ENCODE data around the gene C11orf68.

C11orf68 gene

DNA sequence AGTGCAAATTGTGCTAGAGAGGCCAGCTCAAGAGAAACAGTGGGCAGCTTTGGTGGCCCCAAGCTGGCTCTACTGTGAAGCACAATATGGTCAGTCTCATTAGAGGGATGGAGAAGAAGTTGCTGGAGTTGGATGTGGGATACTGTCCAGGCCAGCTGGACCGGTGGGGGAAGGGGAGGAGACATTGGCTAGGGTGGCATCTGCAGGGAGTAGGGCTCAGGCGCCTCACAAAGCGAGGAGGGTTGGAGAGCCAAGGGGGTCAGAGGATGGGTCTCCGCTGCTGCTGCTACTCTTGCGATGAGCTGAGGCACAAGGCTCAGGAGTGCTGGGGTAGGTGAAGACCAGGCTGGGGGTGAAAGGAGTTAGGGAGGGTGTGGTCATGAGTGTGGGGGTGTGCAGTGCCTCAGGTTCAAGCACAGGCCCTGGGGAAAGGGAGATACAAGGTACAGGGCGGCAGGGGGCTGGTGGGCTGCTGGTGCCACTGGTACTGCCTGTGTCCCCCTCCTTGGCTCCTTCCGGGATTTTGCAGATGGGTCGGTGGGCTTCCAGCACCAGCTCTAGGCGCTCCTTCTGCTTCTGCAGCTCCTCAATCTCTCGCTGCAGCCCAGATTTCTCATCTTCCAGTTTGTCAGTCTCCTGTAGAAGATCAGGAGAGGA, 26.1 kb downstream of the C11orf68 start:
- no peak for TF ChIP-seq FOXP2 (optimal IDR thresholded peaks at IDR 0.05; ENCODE audit: borderline replicate concordance, extremely low read depth, extremely low read length, insufficient read depth)
- TF ChIP-seq POLR2AphosphoS5 (IDR thresholded peaks at IDR 0.05; ENCODE audit: low read depth, low read length): no peak
- TF ChIP-seq, protein P1, sequence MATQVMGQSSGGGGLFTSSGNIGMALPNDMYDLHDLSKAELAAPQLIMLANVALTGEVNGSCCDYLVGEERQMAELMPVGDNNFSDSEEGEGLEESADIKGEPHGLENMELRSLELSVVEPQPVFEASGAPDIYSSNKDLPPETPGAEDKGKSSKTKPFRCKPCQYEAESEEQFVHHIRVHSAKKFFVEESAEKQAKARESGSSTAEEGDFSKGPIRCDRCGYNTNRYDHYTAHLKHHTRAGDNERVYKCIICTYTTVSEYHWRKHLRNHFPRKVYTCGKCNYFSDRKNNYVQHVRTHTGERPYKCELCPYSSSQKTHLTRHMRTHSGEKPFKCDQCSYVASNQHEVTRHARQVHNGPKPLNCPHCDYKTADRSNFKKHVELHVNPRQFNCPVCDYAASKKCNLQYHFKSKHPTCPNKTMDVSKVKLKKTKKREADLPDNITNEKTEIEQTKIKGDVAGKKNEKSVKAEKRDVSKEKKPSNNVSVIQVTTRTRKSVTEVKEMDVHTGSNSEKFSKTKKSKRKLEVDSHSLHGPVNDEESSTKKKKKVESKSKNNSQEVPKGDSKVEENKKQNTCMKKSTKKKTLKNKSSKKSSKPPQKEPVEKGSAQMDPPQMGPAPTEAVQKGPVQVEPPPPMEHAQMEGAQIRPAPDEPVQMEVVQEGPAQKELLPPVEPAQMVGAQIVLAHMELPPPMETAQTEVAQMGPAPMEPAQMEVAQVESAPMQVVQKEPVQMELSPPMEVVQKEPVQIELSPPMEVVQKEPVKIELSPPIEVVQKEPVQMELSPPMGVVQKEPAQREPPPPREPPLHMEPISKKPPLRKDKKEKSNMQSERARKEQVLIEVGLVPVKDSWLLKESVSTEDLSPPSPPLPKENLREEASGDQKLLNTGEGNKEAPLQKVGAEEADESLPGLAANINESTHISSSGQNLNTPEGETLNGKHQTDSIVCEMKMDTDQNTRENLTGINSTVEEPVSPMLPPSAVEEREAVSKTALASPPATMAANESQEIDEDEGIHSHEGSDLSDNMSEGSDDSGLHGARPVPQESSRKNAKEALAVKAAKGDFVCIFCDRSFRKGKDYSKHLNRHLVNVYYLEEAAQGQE (IDR thresholded peaks at IDR 0.05; ENCODE audit: insufficient read depth in 1 of 2, low read depth in 2 of 2, low read length in 2 of 2): no peak
- TF ChIP-seq TAF1 (IDR thresholded peaks at IDR 0.05; ENCODE audit: borderline replicate concordance, insufficient read depth, low read length): no peak
- TF ChIP-seq SIN3A (IDR thresholded peaks at IDR 0.05; ENCODE audit: borderline replicate concordance, insufficient read depth, low read length): no peak

DNA sequence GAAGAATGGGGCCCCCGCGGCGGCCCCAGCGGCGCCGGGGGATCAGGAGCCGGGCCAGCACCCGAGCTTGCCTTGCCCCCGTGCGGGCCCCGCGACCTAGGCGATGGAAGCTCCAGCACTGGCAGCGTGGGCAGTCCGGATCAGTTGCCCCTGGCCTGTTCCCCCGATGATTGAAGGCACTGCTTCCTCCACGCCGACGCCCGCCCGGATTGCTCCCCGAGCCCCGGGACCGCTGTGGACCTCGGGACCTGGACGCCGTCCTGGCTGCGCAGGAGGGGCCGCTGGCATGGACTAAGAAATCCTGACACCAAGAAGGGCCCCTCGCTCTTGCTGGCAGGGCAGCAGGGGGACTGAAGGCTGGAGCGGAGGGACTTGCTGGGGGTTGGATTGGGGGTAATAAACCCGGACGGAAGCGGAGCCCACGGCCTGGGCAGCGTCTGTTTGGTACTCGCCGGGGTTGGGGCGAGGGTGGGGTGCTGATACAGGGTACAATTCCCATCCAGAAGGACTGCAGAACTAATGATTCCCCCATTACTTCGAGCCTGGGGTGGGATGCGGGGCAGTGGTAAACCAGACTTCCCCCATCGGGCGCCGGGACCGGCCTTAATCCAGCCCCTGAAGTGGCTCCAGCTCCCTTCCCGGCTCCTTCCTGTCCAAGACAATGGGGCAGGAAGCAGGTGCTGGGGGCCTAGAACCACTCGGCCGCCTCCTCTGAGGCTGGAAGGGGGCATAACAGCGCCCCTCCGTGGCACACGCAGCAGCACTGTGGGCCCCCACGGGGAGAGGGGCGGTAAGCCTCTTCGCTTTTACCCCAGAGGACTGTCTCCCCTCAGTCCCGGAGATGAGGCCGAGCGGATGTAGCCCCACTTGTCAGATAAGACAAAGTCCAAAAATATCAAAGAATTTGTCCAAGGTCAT, 27.4 kb downstream of the C11orf68 start:
- TF ChIP-seq, protein P1 (IDR thresholded peaks at IDR 0.05; ENCODE audit: insufficient read depth in 1 of 2, low read depth in 2 of 2, low read length in 2 of 2): no peak
- TF ChIP-seq FOXP2 (optimal IDR thresholded peaks at IDR 0.05; ENCODE audit: borderline replicate concordance, extremely low read depth, extremely low read length, insufficient read depth) (no peak), SIN3A (IDR thresholded peaks at IDR 0.05; ENCODE audit: borderline replicate concordance, insufficient read depth, low read length) (peak; percentile 37; the same call in 1 of the 2 replicates), TAF1 (IDR thresholded peaks at IDR 0.05; ENCODE audit: borderline replicate concordance, insufficient read depth, low read length) (peak; percentile 71; the same call in 1 of the 2 replicates), POLR2AphosphoS5 (IDR thresholded peaks at IDR 0.05; ENCODE audit: low read depth, low read length) (peak; percentile 83)

DNA sequence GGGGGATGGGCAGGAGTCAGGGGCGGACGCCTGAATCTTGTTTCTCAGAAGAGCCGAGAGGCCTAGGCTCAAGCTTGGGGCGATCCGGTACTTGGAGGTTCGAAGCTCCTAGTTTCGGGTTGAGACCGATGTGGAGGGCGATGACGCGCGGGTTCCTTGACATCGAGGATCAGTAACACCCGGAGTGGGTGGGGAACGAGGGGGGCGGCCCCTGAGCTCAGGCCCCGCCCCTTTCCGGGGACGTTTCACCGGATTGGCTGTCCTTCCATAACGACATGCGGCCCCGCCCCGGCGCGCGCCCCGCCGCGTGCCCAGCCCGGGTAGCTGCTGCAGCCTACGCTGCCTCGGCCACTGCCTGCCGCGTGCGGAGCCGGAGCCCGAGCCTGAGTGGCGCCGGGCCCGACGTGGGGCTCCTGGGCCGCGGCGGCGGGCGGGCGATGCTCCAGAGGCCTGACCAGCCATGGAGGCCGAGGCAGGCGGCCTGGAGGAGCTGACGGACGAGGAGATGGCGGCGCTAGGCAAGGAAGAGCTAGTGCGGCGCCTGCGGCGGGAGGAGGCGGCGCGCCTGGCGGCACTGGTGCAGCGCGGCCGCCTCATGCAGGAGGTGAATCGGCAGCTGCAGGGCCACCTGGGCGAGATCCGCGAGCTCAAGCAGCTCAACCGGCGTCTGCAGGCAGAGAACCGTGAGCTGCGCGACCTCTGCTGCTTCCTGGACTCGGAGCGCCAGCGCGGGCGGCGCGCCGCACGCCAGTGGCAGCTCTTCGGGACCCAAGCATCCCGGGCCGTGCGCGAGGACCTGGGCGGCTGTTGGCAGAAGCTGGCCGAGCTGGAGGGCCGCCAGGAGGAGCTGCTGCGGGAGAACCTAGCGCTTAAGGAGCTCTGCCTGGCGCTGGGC, 28.3 kb downstream of the C11orf68 start, which contains the start of gene CCDC85B:
CCDC85B (plus strand) TSS at position 350 of the 895 bp plus-strand sequence; CDS start at position 461, 111 bp downstream.
- TF ChIP-seq TAF1 (IDR thresholded peaks at IDR 0.05; ENCODE audit: borderline replicate concordance, insufficient read depth, low read length) (peak; percentile 98), POLR2AphosphoS5 (IDR thresholded peaks at IDR 0.05; ENCODE audit: low read depth, low read length) (peak; percentile 92), SIN3A (IDR thresholded peaks at IDR 0.05; ENCODE audit: borderline replicate concordance, insufficient read depth, low read length) (peak; percentile 64; the same call in 1 of the 2 replicates), FOXP2 (optimal IDR thresholded peaks at IDR 0.05; ENCODE audit: borderline replicate concordance, extremely low read depth, extremely low read length, insufficient read depth) (no peak)
- TF ChIP-seq, protein P1 (IDR thresholded peaks at IDR 0.05; ENCODE audit: insufficient read depth in 1 of 2, low read depth in 2 of 2, low read length in 2 of 2): peak in 1 of 2 experiments; percentile 66; a peak in 1 of 4 replicates

GRCh38 chr11:65888163-65888814, 30.6 kb downstream of the C11orf68 start, which contains the start of gene FIBP:
TSS of gene FIBP (minus strand) at chr11:65888471. CDS start at chr11:65888418, 53 bp downstream.
- TF ChIP-seq POLR2AphosphoS5 (IDR thresholded peaks at IDR 0.05; ENCODE audit: low read depth, low read length): peak; percentile 97
- peak; percentile 73; the same call in 1 of the 2 replicates for TF ChIP-seq TAF1 (IDR thresholded peaks at IDR 0.05; ENCODE audit: borderline replicate concordance, insufficient read depth, low read length)
- TF ChIP-seq, protein P1 (IDR thresholded peaks at IDR 0.05; ENCODE audit: insufficient read depth in 1 of 2, low read depth in 2 of 2, low read length in 2 of 2): 0 out of 4 replicates have a peak, but pooled peaks of 1 of the 2 experiments have one; percentile 8
- TF ChIP-seq SIN3A (IDR thresholded peaks at IDR 0.05; ENCODE audit: borderline replicate concordance, insufficient read depth, low read length): peak; percentile 11; the same call in 1 of the 2 replicates
- no peak for TF ChIP-seq FOXP2 (optimal IDR thresholded peaks at IDR 0.05; ENCODE audit: borderline replicate concordance, extremely low read depth, extremely low read length, insufficient read depth)

All from PFSK-1 (cell line).